GDM1 (cell line): ENCODE data around the gene ICE1.
"Not testable (repeated sequence)": the region's sequence is repeated elsewhere in the genome, so short reads cannot be mapped to it uniquely, and the experiment has no call there.

ENCODE experiments used
- DNase-seq: peaks from one replicate; lab custom pipeline; 2025; lab: John Stamatoyannopoulos, UW

The ICE1 gene

DNA sequence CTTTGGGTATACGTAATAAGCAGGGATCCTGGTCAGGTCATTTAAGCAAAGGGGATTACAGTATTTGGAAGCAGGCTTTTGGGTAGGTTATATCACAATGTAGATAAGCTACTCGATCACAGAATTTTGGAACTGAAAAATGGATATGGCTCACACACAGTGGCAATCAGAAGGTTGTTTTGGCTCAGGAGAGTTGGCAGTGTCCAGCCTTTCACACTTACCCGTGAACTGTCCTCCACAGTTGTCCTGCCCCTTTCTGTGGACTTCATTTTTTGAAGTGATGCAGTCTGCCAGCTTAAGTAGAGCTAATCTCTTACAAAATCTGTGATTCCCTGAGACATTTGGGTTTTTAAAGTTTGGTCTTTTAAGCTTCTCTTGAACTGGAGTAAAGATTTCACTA, 30.7 kb downstream of the ICE1 start:
- no peak for DNase-seq

DNA sequence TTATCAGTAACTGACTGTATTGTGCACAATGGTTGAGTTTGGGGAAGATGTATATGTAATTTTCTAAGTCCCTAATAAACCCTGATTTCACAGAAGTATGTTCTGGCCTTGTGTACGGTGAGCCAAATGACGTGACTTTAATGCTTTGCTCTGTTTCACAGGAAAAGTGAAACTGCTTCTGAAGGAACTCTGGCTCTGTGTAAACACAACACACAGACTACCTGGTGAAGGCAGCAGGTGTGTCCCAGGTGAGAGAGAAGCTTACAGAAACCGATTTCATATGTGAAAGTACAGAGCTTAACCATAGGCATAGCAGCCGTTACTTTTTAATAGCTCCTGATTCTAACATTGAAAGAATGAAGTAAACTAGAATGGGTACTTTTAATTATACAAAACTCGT, 31.9 kb downstream of the ICE1 start:
- DNase-seq: no peak

DNA sequence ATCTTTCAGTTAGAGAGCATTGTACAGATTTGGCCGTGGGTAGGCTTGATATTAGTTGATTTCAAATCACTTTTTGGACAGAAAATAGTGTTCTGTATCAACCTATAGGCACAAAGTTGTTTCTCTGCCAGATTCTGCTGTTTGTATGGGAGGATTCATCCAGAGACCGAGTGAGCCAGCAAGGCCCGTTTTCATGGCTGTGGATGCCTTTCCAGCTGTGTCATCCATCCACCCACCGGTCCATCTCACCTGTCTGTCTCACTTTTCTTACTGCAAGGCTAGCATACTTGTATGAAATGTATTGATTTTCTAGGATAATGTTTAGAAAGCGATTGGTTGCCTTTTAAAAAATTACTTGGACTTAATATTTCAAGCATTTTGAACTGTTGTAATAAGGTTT, 34.4 kb downstream of the ICE1 start:
- no peak for DNase-seq

DNA sequence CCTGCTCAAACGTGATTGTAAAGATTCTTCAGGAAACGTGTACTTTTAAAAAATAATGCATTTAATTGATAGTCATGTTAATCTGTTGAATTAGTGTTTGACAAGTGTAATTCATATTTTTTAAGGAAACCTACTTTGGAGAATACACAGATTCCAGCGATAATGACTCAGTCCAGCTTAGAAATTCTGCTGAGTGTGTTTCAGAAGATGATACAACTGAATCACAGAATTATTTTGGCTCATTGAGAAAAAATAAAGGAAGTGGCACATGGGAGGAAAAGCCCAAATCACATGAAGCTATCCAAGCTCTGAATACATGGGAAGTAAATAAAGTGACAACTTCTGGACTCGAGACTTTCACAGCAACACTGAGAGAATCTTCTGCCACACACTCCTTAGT, 37.8 kb downstream of the ICE1 start:
- no peak for DNase-seq

DNA sequence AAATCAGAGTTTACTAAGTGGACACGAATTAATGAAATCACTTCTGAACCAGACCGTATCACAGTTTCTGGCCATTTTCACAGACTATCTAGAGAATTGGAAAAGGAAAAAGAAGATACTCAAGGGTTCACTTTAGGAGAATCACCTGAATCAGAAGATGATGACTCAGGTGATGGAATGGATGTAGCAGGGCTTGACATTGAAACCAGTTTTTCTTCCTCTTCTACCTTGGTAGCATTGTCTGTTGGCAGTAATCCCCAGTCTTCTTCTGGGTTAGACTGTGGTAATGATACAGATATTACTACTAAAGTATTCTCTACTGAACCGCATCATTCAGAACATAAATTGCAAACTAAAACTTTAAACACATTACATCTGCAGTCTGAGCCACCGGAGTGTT, 38.5 kb downstream of the ICE1 start:
- DNase-seq: no peak

DNA sequence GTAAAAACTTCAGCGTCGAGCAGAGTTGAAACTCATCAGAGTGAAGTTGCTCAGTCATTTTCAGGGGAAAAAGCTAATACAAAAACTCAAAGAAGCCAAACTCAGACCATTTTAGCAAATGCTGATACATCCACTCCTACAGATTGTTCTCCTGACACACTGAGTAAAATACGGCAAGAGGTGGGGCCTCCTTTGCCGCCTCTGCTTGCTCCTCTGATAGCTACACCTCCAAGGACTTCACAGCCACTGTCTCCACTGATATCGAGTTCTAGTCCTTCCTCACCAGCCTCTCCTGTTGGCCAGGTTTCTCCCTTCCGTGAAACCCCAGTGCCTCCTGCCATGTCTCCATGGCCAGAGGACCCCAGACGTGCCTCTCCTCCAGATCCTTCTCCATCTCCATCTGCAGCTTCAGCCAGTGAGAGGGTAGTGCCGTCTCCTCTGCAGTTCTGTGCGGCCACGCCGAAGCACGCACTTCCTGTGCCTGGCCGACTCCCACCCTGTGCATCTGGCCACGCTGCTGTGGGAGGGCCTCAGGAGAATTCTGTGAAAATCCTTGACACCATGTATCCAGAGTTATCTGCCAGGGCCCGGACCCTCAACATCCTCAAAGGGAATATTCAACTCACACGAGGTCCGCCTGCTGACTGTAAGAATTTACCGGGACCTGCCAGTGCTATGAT, 41.7 kb downstream of the ICE1 start:
- no peak for DNase-seq

DNA sequence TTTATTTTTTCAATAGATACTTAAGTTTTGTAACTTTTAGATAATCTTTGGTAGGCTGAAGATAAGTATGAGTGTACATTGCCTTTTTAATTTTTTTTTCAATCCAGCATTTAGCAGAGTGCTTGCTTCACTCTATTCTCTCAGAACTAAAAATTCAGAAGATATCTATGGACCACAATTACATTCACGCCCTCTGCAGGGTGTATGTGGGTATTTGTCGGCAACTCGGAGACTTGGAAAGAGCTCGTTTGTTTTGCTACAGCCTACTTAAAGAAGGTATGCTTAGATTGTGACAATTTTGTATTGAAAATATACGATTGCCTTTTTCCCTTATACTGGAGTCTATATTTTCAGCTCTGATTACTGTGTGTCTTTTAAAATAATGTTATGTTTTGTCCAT, 43.8 kb downstream of the ICE1 start:
- no peak for DNase-seq

DNA sequence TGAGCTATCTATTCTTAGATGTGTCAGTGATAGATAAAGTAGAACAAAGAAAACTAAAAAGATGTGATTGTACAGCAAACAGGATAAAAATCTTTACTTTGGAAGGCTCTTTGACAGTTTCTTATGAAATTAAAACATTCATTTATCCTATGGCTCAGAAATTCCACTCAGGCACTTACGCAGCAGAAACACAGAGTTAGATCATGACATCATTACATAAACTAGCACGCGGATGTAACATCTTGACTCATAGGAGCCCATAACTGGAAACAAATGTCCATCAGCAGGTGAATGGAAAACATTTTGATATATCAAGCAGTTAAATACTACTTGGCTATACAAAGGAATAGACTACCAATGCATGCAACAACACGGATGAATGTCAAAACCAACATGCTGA, 45.3 kb downstream of the ICE1 start:
- no peak for DNase-seq

DNA sequence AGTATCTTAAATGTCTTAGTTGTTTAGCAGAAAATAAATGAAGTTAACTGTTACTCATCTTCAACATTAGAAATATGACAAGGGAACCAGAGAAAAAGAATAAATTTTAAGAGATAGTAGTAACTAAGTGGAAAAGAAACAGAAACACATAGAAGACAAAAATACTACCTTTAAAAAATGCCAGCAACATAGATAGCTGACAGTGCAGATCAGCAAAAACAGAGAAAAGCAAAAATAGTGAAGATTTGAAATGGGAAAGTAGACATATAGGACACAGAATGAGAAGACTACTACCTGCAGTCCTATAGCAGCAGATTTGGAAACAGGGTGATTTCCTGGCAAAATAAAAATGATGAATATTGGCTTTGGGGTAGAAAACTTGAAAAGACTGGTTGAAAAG, 48.5 kb downstream of the ICE1 start:
- no peak for DNase-seq

DNA sequence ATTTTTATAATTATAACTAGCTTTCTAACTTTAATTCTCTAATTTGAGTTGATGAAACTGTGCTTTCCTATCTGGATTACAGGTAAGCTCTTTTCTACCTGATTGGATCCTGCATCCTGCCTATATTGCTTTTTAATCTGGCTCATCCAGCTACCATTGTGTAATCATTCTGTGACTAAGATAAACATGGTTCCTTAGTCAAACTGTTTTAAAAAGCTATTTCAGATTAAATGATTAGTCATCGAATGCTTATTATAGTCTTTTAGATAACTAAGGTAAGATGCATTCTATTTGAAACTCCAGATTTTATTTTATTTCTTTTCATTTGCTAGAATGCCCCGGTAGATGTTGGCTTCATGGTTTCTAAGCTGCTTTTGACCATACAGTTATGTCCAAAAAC, 50.7 kb downstream of the ICE1 start:
- no peak for DNase-seq

DNA sequence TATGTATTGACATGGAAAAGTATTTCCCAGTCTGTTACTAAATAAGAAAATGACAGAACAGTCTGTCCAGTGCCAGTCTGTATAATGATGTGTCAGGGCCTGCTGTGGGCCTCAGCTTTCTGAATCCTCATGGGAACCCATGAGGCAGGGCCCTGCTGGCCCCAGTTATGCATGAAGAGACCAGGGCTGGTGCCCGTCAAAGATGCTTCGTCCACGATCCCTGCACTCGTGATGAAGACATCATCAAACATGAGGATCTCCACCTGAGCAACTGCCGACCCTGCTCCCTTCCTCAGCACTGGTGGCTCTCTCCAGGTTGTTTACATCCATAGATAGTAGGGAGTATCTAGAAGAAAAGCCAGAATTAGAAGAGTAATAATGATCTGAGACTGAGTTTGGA, 52.5 kb downstream of the ICE1 start:
- DNase-seq: no peak

DNA sequence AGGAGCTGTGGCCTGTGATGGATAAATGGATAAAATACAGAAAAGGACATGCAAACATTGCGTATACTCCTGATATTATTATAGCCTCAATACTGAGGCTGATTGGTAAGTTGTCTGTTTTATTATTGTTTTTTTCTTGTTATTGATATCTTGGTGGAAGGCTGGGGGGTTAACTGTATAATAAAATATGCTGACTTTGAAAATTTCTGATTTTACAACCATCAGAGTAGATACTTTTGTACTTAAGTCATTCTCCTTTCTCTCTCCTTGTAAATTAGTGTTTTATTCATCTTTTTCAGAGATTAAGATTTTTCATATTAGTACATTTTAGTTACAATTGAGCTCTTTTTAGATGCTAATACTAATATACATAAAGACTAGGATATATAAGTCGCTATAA, 53.5 kb downstream of the ICE1 start:
- no peak for DNase-seq

DNA sequence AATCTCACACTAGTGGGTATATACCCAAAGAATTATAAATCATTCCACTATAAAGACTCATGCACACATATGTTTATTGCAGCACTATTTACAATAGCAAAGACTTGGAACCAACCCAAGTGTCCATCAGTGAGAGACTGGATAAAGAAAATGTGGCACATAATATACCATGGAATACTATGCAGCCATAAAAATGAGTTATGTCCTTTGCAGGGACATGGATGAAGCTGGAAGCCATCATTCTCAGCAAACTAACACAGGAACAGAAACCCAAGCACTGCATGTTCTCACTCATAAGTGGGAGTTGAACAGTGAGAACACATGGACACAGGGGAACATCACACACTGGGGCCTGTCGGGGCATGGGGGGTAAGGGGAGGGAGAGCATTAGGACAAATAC, 57.1 kb downstream of the ICE1 start:
- DNase-seq: not testable (repeated sequence)

DNA sequence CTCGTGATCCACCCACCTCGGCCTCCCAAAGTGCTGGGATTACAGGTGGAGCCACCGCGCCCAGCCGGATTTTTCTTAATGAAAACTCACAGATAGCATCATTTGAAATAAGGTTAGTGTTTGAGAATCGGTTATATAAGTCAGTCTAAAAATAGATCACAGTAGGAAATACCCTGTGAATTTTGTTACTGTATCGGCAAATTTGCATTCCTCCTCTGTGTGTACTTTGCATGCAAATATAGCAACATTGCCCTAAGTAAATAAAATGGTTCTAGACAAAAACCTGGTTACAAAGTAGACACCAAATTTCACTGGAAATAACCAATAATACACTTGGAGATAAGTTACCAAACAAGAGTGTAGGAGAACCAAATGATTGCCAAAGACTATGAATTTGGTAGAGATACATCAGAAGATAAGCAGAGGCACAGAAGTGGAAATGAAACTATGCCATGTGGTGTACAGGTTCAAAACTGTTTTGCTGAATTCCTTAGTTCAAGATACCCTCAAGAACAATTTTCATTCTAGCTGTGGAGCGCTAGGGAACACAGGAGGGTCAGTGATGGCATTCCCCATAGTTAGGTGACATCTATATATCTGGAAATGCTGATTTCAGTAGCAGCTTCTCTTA, 58.1 kb downstream of the ICE1 start:
- DNase-seq: no peak

DNA sequence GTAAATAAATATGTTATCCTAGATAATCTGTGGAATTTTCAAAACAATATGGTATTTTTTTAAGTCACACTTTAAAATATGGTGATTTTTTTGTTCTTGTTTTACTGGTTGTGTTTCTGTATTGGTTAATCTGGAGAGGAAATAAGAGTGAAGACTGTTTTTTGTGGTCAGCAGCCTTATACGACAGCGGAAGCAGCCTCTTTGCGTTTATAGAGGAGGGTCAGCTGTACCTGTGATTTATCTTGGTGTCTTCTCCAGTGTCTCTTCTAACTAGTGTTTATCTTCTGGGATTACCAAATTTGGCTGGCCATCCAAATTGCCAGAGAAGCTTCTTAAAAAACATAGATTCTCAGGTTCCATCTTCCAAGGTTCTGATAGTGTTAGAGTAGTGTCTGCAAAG, 58.7 kb downstream of the ICE1 start:
- DNase-seq: no peak

DNA sequence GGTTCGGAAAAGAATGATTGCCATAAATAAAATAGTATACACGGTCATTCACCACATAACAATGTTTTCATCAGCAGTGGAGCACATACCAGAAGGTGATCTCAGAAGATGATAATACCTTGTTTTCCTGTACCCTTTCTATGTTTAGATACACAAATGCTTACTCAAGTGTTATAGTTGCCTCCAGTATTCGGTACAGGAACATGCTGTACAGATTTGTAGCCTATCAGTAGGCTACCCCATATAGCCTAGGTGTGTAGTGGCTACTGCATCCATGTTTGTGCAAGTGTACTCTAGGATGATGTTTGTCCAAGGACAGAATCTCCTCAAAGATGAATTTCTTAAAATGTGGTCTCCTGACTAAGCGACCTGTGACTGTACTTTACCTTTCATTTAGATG, 59.2 kb downstream of the ICE1 start:
- DNase-seq: no peak

DNA sequence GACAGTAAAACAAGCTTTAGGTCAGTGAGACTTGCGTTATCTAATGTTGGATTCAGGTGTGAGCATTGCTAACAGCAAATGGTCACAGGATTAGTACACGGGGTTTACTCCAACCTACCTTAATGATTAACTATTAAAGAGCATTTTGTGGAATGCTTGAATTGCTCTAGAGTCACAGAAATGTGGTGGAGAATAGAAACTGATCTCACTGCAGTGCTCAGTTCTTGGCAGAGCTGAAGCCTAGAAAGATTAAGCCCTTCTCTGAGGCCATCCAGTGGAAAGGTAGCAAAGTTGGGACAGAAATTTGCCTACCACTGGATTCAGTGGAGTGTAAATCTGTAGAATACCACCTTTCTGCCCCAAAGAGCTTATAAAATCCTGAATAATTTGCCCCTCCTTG, 60.9 kb downstream of the ICE1 start:
- no peak for DNase-seq

DNA sequence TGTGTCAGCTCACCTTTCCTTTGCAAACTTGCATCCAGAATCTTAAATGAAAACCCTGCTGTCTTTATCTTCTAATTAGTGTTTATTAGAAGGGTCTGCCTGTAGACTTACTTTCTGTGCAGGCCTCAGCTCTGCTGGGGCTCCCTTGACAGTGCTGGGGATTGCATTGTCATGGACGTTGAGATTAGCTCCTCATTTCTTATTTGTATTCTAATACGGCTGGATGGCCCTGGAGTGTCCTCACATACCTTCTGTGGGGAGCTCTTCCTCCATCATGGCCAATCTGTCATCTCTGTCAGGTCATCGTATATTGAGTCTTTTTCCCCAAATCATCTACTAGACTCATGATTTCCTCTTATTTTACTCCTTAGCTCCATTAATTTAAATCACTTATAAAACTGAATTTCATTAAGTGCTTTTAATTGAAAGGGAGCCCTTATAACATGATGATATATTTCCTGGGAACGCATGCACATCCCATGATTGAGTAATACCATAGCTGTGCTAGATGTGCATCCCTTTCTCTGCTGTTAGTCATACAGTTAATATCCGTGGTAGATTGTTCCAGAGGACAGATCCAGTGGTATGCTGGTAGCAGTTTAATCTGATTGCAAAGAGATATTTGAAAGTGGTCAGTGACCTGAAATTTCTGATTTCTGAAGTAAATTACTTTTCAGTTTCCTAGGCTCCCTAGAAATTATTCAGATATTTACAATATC, 61.6 kb downstream of the ICE1 start:
- no peak for DNase-seq

DNA sequence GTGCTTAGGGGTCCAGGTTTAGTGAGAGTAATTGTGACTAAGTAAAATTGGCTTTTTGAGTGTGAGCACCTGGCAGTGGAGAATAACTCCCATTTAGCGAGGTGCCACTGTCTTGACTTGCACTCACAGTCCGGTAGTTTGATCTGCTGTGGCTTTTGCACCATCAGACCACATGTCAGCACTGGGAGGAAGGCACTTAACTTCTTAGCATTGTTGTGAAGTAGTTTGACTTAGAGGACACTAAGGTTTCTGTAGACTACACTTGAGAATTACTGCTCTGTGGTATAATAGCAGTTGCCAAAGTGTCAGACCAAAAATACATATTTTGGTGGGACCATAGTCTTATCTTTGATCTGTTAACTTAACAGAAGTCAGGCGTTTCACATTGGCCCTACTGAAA, 63.6 kb downstream of the ICE1 start:
- no peak for DNase-seq

DNA sequence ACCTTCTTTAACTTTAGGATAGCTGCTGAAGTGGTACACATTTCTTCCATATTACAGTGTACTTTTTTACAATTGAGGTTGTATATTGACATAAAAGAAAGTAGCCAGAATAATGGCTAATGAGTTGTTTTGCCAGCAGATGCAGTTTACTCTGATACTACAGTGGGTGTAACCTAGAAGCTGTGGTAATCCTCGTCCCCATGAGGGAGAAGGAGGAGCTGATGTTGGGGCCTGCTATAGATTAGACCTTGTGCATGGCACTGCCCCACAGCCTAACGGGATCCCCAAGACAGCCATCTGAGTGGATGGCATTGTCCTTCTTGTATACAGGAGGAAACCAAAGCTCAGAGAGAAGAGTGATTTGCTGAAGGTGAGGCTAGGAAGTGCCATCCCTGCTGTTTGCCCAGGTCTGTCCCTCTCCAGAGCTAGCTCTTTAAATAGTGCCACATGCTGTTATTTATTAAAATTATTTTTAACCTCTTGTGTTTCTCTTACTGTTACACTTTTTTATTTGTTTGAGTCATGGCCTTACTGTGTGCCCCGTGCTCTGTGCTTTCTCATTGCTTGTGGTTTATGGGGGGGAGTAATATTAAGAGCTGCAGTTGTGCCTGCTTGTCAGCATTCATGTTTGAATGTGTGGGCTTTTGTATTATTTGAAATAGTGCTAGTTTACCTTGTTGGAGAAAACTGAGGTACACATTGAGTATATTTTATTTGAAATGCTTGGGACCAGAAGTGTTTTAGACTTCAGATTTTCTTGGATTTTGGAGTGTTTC, 65.3 kb downstream of the ICE1 start:
- DNase-seq: no peak

DNA sequence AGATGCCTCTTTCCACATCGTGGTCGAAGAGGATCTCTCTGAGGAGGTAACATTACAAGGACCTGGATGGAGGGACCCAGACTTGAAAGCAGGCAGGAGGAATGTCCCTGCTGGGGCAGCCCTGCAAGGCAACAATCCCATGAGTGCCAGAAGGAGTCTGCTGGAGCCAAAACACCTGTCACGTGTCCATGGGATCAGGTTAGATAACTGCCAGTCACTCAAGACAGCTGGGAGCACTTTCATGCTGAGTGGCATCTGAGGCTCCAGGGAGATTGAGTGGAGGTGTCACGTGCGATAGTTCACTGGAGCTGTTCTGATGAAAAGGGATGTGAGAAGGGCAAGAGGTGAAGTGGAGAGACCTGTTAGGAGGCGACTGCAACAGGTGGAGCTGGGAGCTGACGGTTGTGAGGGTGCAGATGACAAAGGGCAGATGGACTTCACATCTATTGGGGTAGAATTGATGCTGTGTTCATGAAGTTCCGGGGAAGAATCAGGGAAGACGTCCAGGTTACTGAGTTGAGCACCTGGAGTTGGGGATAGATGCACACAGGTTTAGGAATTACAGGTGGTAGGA, 68.4 kb downstream of the ICE1 start:
- DNase-seq: no peak
